OCI-LY1 (cell line): ENCODE measurements around the gene FLT3.

Experiments used
- H2AFZ ChIP-seq: fragments of 200-600 bp; sonication (generic), shearing (Covaris generic); 2 replicates; pipeline ENCODE4 v1.6.0; 2014; ENCODE audit warnings: antibody characterized with exemption, mild to moderate bottlenecking, low read length
- H3F3A ChIP-seq: fragments of 200-600 bp; sonication (generic), shearing (Covaris generic); 2 replicates; pipeline ENCODE4 v1.6.0; 2014; ENCODE audit warnings: mild to moderate bottlenecking, antibody characterized with exemption, low read length, moderate library complexity; ENCODE audit not compliant: insufficient read depth
- H3K27ac ChIP-seq: fragments of 200-600 bp; sonication (generic); 2 replicates; pipeline ENCODE4 v1.5.1; 2014; ENCODE audit warnings: low read length, mixed run types, mild to moderate bottlenecking, low read depth; ENCODE audit not compliant: poor library complexity, severe bottlenecking
- H3K27me3 ChIP-seq: fragments of 200-600 bp; sonication (generic); 2 replicates; pipeline ENCODE4 v1.6.0; 2014; ENCODE audit warnings: antibody characterized with exemption, mild to moderate bottlenecking, low read length, moderate library complexity; ENCODE audit not compliant: insufficient read depth
- H3K36me3 ChIP-seq: fragments of 200-600 bp; sonication (generic); 2 replicates; pipeline ENCODE4 v1.6.1; 2014; ENCODE audit warnings: mild to moderate bottlenecking, antibody characterized with exemption, low read length, moderate library complexity, mixed read lengths; ENCODE audit not compliant: insufficient read depth
- H3K4me1 ChIP-seq: fragments of 200-600 bp; sonication (generic); 2 replicates; pipeline ENCODE4 v1.5.1; 2014; ENCODE audit warnings: mild to moderate bottlenecking, low read length, moderate library complexity; ENCODE audit not compliant: insufficient read depth, severe bottlenecking
- H3K4me2 ChIP-seq: fragments of 200-600 bp; sonication (generic), shearing (Covaris generic); 2 replicates; pipeline ENCODE4 v1.6.1; 2014; ENCODE audit warnings: low read length
- H3K4me3 ChIP-seq: fragments of 200-600 bp; sonication (generic); 2 replicates; pipeline ENCODE4 v1.5.1; 2014; ENCODE audit warnings: low read length, low read depth, mild to moderate bottlenecking, mixed read lengths; ENCODE audit not compliant: poor library complexity, severe bottlenecking
- H3K79me2 ChIP-seq: fragments of 200-600 bp; shearing (Covaris generic); 2 replicates; pipeline ENCODE4 v1.6.1; 2016; ENCODE audit warnings: mixed run types, low read length, mixed read lengths; ENCODE audit not compliant: insufficient read depth
- H3K9ac ChIP-seq: fragments of 200-600 bp; sonication (generic), shearing (Covaris generic); 2 replicates; pipeline ENCODE4 v1.6.1; 2014; ENCODE audit warnings: mild to moderate bottlenecking, low read length, mixed read lengths
- H3K9me2 ChIP-seq: fragments of 200-600 bp; sonication (generic), shearing (Covaris generic); 2 replicates; pipeline ENCODE4 v1.6.1; 2014; ENCODE audit warnings: low read depth, mild to moderate bottlenecking, low read length, mixed read lengths
- H3K9me3 ChIP-seq: fragments of 200-600 bp; shearing (Covaris generic); 2 replicates; pipeline ENCODE4 v1.6.1; 2014; ENCODE audit warnings: low read length, mixed read lengths
- H4K20me1 ChIP-seq: fragments of 200-600 bp; sonication (generic), shearing (Covaris generic); 2 replicates; pipeline ENCODE4 v1.6.0; 2016; ENCODE audit warnings: mild to moderate bottlenecking, low read length; ENCODE audit not compliant: insufficient read depth
- CTCF ChIP-seq: fragments of 200-600 bp; sonication (generic), shearing (Covaris generic); IDR thresholded peaks from 2 replicates; pipeline ENCODE4 v1.5.1; 2017; ENCODE audit warnings: mild to moderate bottlenecking, antibody characterized with exemption, low read length, moderate library complexity, mixed read lengths
- EZH2 ChIP-seq: fragments of 200-600 bp; sonication (generic), shearing (Covaris generic); IDR thresholded peaks from 2 replicates; pipeline ENCODE4 v1.8.0; 2017; ENCODE audit warnings: borderline replicate concordance, mixed run types, mild to moderate bottlenecking, antibody characterized with exemption, low read length, moderate library complexity, mixed read lengths

Gene FLT3

GRCh38 chr13:28002886-28003698 lies 97.3 kb downstream of the FLT3 start:
- Histone ChIP-seq H3K27me3 (no peaks in the 10 kb centered on the region), H3K9me2 (no peaks in the 10 kb centered on the region), H3F3A (no peaks in the 10 kb centered on the region), H4K20me1 (no peaks in the 10 kb centered on the region), H2AFZ (no peak overlapping the region), H3K4me2 (no peak overlapping the region), H3K9me3 (no peaks in the 10 kb centered on the region), H3K27ac (no peak overlapping the region), H3K4me1 (no peaks in the 10 kb centered on the region), H3K4me3 (no peak overlapping the region), H3K9ac (no peak overlapping the region), H3K79me2 (no peaks in the 10 kb centered on the region), H3K36me3 (no peaks in the 10 kb centered on the region)
- TF ChIP-seq EZH2 (no peak), CTCF (no peak)

- Histone ChIP-seq H2AFZ (no peak overlapping the region), H3K4me1 (no peaks in the 10 kb centered on the region), H3K36me3 (no peaks in the 10 kb centered on the region), H3K79me2 (no peaks in the 10 kb centered on the region), H3K9me2 (no peaks in the 10 kb centered on the region), H3K4me2 (no peak overlapping the region), H3K9me3 (no peaks in the 10 kb centered on the region), H3F3A (no peaks in the 10 kb centered on the region), H4K20me1 (no peaks in the 10 kb centered on the region), H3K27ac (no peak overlapping the region), H3K27me3 (no peaks in the 10 kb centered on the region), H3K4me3 (no peak overlapping the region), H3K9ac (no peak overlapping the region)
- TF ChIP-seq CTCF (no peak), EZH2 (no peak)
Measured at GRCh38 chr13:28001837-28002473, 98.4 kb downstream of the FLT3 start.

GRCh38 chr13:28001049-28001448 lies 99.3 kb downstream of the FLT3 start:
- Histone ChIP-seq H3K4me3 (no peak overlapping the region), H4K20me1 (no peaks in the 10 kb centered on the region), H3K27ac (no peak overlapping the region), H3K9ac (no peak overlapping the region), H3K79me2 (no peaks in the 10 kb centered on the region), H3K4me1 (no peaks in the 10 kb centered on the region), H3K36me3 (no peaks in the 10 kb centered on the region), H3K4me2 (no peak overlapping the region), H3K27me3 (no peaks in the 10 kb centered on the region), H3F3A (no peaks in the 10 kb centered on the region), H2AFZ (no peak overlapping the region), H3K9me2 (no peaks in the 10 kb centered on the region), H3K9me3 (no peaks in the 10 kb centered on the region)
- no peak for TF ChIP-seq EZH2
- TF ChIP-seq CTCF: no peak
